Mucosa of rectum (tissue), 2 donors: ENCODE data around the gene SEPTIN5.
"Not testable (repeated sequence)": the region's sequence is repeated elsewhere in the genome, so short reads cannot be mapped to it uniquely, and the experiment has no call there.

ENCODE experiments used
- H3K27ac ChIP-seq, 2 donors: one replicate each; pipeline ENCODE4 v1.7.0; 2013; ENCODE audit warnings: inconsistent platforms in 2 of 2, low read depth in 2 of 2, low read length in 2 of 2
- H3K27me3 ChIP-seq, 2 donors: one replicate each; pipeline ENCODE4 v1.7.0; 2013; ENCODE audit warnings: low read length in 2 of 2; ENCODE audit not compliant: control insufficient read depth in 2 of 2, insufficient read depth in 2 of 2
- H3K36me3 ChIP-seq, 2 donors: one replicate each; pipeline ENCODE4 v1.7.0; 2013; ENCODE audit warnings: low read length in 2 of 2; ENCODE audit not compliant: control insufficient read depth in 2 of 2, insufficient read depth in 2 of 2
- H3K4me1 ChIP-seq, 2 donors: one replicate each; pipeline ENCODE4 v1.7.0; 2013; ENCODE audit warnings: low read length in 2 of 2, mild to moderate bottlenecking in 1 of 2; ENCODE audit not compliant: control insufficient read depth in 2 of 2, insufficient read depth in 2 of 2
- H3K4me3 ChIP-seq, 2 donors: one replicate each; pipeline ENCODE4 v1.7.0; 2013; ENCODE audit warnings: low read length in 2 of 2
- H3K9ac ChIP-seq, 2 donors: one replicate each; pipeline ENCODE4 v1.7.0; 2013; ENCODE audit warnings: low read length in 2 of 2, low read depth in 1 of 2, mild to moderate bottlenecking in 1 of 2
- H3K9me3 ChIP-seq, 2 donors: one replicate each; pipeline ENCODE4 v1.7.0; 2013; ENCODE audit warnings: low read length in 2 of 2; ENCODE audit not compliant: control insufficient read depth in 2 of 2
- donor health status: healthy.
- donor health status: Normal muscosa, but diverticular disease.

The SEPTIN5 gene

GRCh38 chr22:19672054-19672776, 42.1 kb upstream of the SEPTIN5 start:
- Histone ChIP-seq H3K27me3 (no peaks in the 10 kb centered on the region), H3K36me3 (no peaks in the 10 kb centered on the region), H3K4me1 (no peaks in the 10 kb centered on the region), H3K9me3 (no peaks in the 10 kb centered on the region), H3K27ac (no peak overlapping the region), H3K9ac (no peak overlapping the region), H3K4me3 (no peak overlapping the region)

- H3K36me3 ChIP-seq, result no peaks in the 10 kb centered on the region
- no peak overlapping the region for H3K4me3 ChIP-seq
- no peaks in the 10 kb centered on the region for H3K9me3 ChIP-seq
- H3K4me1 ChIP-seq, result no peaks in the 10 kb centered on the region
- no peaks in the 10 kb centered on the region for H3K27me3 ChIP-seq
- H3K27ac ChIP-seq, result no peak overlapping the region
- no peak overlapping the region for H3K9ac ChIP-seq
Observed at GRCh38 chr22:19673660-19674059, 40.6 kb upstream of the SEPTIN5 start.

- no peak overlapping the region for H3K4me3 ChIP-seq
- H3K9me3 ChIP-seq, result no peaks in the 10 kb centered on the region
- H3K27me3 ChIP-seq, result no peaks in the 10 kb centered on the region
- no peaks in the 10 kb centered on the region for H3K36me3 ChIP-seq
- H3K9ac ChIP-seq, result no peak overlapping the region
- H3K27ac ChIP-seq, result no peak overlapping the region
- H3K4me1 ChIP-seq, result no peaks in the 10 kb centered on the region
Observed at GRCh38 chr22:19674129-19674928, 40.0 kb upstream of the SEPTIN5 start.

DNA sequence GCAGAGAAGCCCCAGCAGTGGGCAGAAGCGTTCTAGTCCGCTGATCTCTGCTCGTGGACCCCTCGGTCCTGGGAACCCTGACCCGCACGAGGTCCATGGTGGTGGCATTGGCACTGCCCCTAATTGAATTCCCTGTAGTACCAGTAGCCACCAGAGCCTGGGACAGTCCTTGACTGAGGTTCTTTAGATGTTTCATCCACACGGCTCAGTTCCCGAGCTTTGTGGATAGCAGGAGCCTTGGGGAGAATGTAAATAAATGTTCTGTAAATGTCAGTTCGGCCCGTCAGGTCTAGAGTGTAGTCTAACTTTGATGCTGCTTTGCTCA, 39.4 kb upstream of the SEPTIN5 start:
- Histone ChIP-seq H3K36me3 (no peaks in the 10 kb centered on the region), H3K27me3 (no peaks in the 10 kb centered on the region), H3K4me3 (no peak overlapping the region), H3K27ac (no peak overlapping the region), H3K4me1 (no peaks in the 10 kb centered on the region), H3K9me3 (no peaks in the 10 kb centered on the region), H3K9ac (no peak overlapping the region)

- no peak overlapping the region for H3K4me3 ChIP-seq
- H3K9ac ChIP-seq, result no peak overlapping the region
- H3K4me1 ChIP-seq, result no peaks in the 10 kb centered on the region
- H3K27ac ChIP-seq, result no peak overlapping the region
- H3K36me3 ChIP-seq, result no peaks in the 10 kb centered on the region
- H3K27me3 ChIP-seq, result no peaks in the 10 kb centered on the region
- H3K9me3 ChIP-seq, result no peaks in the 10 kb centered on the region
Observed at GRCh38 chr22:19675428-19675827, 38.9 kb upstream of the SEPTIN5 start.

DNA sequence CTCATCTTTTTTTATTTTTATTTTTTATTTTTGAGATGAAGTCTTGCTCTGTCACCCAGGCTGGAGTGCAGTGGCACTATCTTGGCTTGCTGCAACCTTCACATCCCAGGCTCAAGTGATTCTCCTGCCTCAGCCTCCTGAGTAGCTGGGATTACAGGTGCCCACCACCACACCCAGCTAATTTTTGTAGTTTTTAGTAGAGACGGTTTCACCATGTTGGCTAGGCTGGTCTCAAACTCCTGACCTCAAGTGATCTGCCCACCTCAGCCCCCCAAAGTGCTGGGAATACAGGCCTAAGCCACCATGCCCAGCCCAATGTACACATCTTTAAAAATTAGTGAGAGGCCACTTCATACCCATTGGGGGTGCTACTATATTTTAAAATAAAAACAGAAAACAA, 37.9 kb upstream of the SEPTIN5 start:
- not testable (repeated sequence) for H3K27me3 ChIP-seq, H3K4me1 ChIP-seq, H3K4me3 ChIP-seq, H3K36me3 ChIP-seq, H3K9ac ChIP-seq, H3K27ac ChIP-seq, H3K9me3 ChIP-seq

- Histone ChIP-seq H3K36me3 (no peaks in the 10 kb centered on the region), H3K4me1 (no peaks in the 10 kb centered on the region), H3K27me3 (peaks cover 0 to 2% of the 10 kb centered on the region in 2 donors), H3K9ac (no peak overlapping the region), H3K9me3 (no peaks in the 10 kb centered on the region), H3K4me3 (no peak overlapping the region), H3K27ac (no peak overlapping the region)
Observed at GRCh38 chr22:19678949-19679521, 35.3 kb upstream of the SEPTIN5 start.

GRCh38 chr22:19679522-19680101, 34.7 kb upstream of the SEPTIN5 start:
- Histone ChIP-seq H3K27me3 (peaks cover 0 to 2% of the 10 kb centered on the region in 2 donors), H3K27ac (no peak overlapping the region)

DNA sequence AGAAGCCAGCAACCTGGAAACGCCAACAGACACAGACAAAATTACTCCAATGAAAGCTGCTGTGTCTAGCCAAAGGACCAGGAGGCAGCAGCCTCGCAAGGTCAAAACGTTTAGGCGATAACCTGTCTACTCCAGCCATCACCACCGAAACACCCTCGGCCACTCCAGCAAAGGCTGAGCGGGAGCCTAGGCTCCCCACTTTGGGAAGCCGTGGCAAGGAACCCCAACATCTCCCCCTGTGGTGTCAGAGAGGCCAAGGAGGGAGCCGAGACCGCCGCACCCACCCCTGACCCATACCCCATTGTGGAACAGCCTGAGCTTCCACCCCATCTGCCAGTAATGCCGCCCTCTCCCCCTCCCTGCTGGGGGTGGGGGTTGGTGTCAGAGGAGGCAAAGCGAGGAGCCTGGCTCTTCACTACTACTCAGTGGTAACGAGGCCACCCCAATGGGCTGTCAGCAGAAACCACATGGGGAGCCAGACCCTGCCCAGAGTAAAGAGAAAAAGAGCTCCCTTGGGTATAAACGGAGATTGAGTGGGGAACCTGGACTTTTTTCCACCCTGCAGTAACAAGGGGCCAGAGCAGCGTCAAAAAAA, 33.9 kb upstream of the SEPTIN5 start:
- Histone ChIP-seq H3K27ac (no peak overlapping the region), H3K4me1 (no peaks in the 10 kb centered on the region), H3K9ac (no peak overlapping the region), H3K27me3 (peaks cover 0 to 2% of the 10 kb centered on the region in 2 donors), H3K4me3 (no peak overlapping the region), H3K36me3 (no peaks in the 10 kb centered on the region), H3K9me3 (no peaks in the 10 kb centered on the region)

More at GRCh38 chr22:19679522-19680101, 34.7 kb upstream of the SEPTIN5 start:
- Histone ChIP-seq H3K4me3 (no peak overlapping the region), H3K9me3 (no peaks in the 10 kb centered on the region), H3K36me3 (no peaks in the 10 kb centered on the region), H3K4me1 (no peaks in the 10 kb centered on the region), H3K9ac (no peak overlapping the region)
